ENCODE measurements around the gene SPTBN2. TPM values are rescaled to one million over a fixed set of nuclear protein-coding genes. Genes with fewer than 3 reads are reported as not detected.
A peak's percentile ranks its signal among the peaks of the same experiment; 100 is the strongest.
"Not testable (repeated sequence)": the region's sequence is repeated elsewhere in the genome, so short reads cannot be mapped to it uniquely, and the experiment has no call there.

Gene SPTBN2
- total and polyA plus RNA-seq, 2 experiments from 2014 or later, result 0.22 TPM; not detected in 1

GRCh38 chr11:66728038-66728692, 851 bp downstream of the SPTBN2 start:
- Histone ChIP-seq H3K4me3 (peak overlapping the region; percentile 62), H3F3A (ENCODE audit: insufficient read depth) (no peaks in the 10 kb centered on the region), H3K9ac (no peak overlapping the region), H3K9me2 (ENCODE audit: insufficient read depth) (no peaks in the 10 kb centered on the region), H3K9me3 (ENCODE audit: low read depth) (no peaks in the 10 kb centered on the region), H3K36me3 (ENCODE audit: low read depth) (no peaks in the 10 kb centered on the region), H3K79me2 (ENCODE audit: insufficient read depth) (no peaks in the 10 kb centered on the region), H3K27me3 (replicated peaks; ENCODE audit: insufficient read depth) (peaks cover 80% of the 10 kb centered on the region), H3K4me2 (ENCODE audit: unreplicated experiment) (peak overlapping the region; percentile 49), H3K27ac (no peak overlapping the region), H2AFZ (peak overlapping the region; percentile 59), H4K20me1 (ENCODE audit: insufficient read depth) (no peaks in the 10 kb centered on the region), H3K4me1 (ENCODE audit: insufficient read depth) (no peaks in the 10 kb centered on the region)
- in situ Hi-C loops (cut with MboI), result no loop called here
- peak; percentile 26 for DNase-seq
- no peak for TF ChIP-seq EZH2phosphoT487 (IDR thresholded peaks at IDR 0.05; ENCODE audit: insufficient read depth, low read depth)
- TF ChIP-seq EZH2 (IDR thresholded peaks at IDR 0.05; ENCODE audit: insufficient read depth, poor library complexity, severe bottlenecking), result no peak
- 1 to 20% methylated on average over 2 to 29 of the region's 114 CpGs for WGBS, 2 experiments (ENCODE audit: low coverage in 1 of 2, low lambda C conversion rate in 2 of 2, missing lambda C conversion rate in 2 of 2)

GRCh38 chr11:66727282-66728037, 1.6 kb downstream of the SPTBN2 start:
- in situ Hi-C loops (cut with MboI), result no loop called here
- peak overlapping the region; percentile 62 for H3K4me3 ChIP-seq
- 3 to 6% methylated on average over 37 to 67 of the region's 70 CpGs for WGBS, 2 experiments (ENCODE audit: low coverage in 1 of 2, low lambda C conversion rate in 2 of 2, missing lambda C conversion rate in 2 of 2)
- no peaks in the 10 kb centered on the region for H4K20me1 ChIP-seq (ENCODE audit: insufficient read depth)
- H3K27ac ChIP-seq, result no peak overlapping the region
- no peaks in the 10 kb centered on the region for H3K9me3 ChIP-seq (ENCODE audit: low read depth)
- H3K36me3 ChIP-seq (ENCODE audit: low read depth), result no peaks in the 10 kb centered on the region
- no peak overlapping the region for H3K9ac ChIP-seq
- no peaks in the 10 kb centered on the region for H3K9me2 ChIP-seq (ENCODE audit: insufficient read depth)
- peaks cover 77% of the 10 kb centered on the region for H3K27me3 ChIP-seq (replicated peaks; ENCODE audit: insufficient read depth)
- no peaks in the 10 kb centered on the region for H3F3A ChIP-seq (ENCODE audit: insufficient read depth)
- peak overlapping the region; percentile 63 for H2AFZ ChIP-seq
- no peaks in the 10 kb centered on the region for H3K79me2 ChIP-seq (ENCODE audit: insufficient read depth)
- peak overlapping the region; percentile 49 for H3K4me2 ChIP-seq (ENCODE audit: unreplicated experiment)
- H3K4me1 ChIP-seq (ENCODE audit: insufficient read depth), result no peaks in the 10 kb centered on the region
- TF ChIP-seq EZH2 (IDR thresholded peaks at IDR 0.05; ENCODE audit: insufficient read depth, poor library complexity, severe bottlenecking) (peak; percentile 97), EZH2phosphoT487 (IDR thresholded peaks at IDR 0.05; ENCODE audit: insufficient read depth, low read depth) (peak; percentile 83; the same call in 1 of the 2 replicates)
- peak; percentile 44 for DNase-seq

DNA sequence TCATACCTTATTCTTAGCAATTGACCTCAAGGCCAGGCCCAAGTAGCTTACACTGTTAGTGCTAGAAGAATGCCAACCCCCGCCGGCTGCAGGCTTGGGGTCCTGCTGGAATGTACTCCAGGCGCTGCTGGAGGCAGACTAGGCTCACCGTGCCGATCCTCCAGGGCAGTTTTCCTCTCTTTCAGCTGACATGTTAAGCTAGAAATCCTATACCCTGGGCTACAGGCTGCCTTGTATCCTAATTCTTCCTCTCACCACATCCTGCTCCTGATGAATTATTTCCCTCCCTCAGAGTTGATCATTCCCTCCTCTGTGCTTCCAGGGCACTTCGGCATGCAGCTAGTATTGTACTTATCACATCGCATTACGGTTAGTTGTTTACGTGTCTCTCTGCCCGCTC, 3.4 kb downstream of the SPTBN2 start:
- in situ Hi-C loops (cut with MboI), result no loop called here
- DNase-seq, result no peak
- no peak overlapping the region for H3K4me2 ChIP-seq (ENCODE audit: unreplicated experiment)
- no peaks in the 10 kb centered on the region for H3K4me1 ChIP-seq (ENCODE audit: insufficient read depth)
- no peaks in the 10 kb centered on the region for H4K20me1 ChIP-seq (ENCODE audit: insufficient read depth)
- peaks cover 62% of the 10 kb centered on the region for H3K27me3 ChIP-seq (replicated peaks; ENCODE audit: insufficient read depth)
- no peaks in the 10 kb centered on the region for H3F3A ChIP-seq (ENCODE audit: insufficient read depth)
- TF ChIP-seq EZH2 (IDR thresholded peaks at IDR 0.05; ENCODE audit: insufficient read depth, poor library complexity, severe bottlenecking), result no peak
- no peak for TF ChIP-seq EZH2phosphoT487 (IDR thresholded peaks at IDR 0.05; ENCODE audit: insufficient read depth, low read depth)
- H3K36me3 ChIP-seq (ENCODE audit: low read depth), result no peaks in the 10 kb centered on the region
- no peak overlapping the region for H2AFZ ChIP-seq
- no peak overlapping the region for H3K27ac ChIP-seq
- no peak overlapping the region for H3K4me3 ChIP-seq
- H3K9me3 ChIP-seq (ENCODE audit: low read depth), result no peaks in the 10 kb centered on the region
- no peaks in the 10 kb centered on the region for H3K9me2 ChIP-seq (ENCODE audit: insufficient read depth)
- 56 to 57% methylated on average over 10 of the region's 10 CpGs for WGBS, 2 experiments (ENCODE audit: low coverage in 1 of 2, low lambda C conversion rate in 2 of 2, missing lambda C conversion rate in 2 of 2)
- H3K9ac ChIP-seq, result no peak overlapping the region
- H3K79me2 ChIP-seq (ENCODE audit: insufficient read depth), result no peaks in the 10 kb centered on the region

DNA sequence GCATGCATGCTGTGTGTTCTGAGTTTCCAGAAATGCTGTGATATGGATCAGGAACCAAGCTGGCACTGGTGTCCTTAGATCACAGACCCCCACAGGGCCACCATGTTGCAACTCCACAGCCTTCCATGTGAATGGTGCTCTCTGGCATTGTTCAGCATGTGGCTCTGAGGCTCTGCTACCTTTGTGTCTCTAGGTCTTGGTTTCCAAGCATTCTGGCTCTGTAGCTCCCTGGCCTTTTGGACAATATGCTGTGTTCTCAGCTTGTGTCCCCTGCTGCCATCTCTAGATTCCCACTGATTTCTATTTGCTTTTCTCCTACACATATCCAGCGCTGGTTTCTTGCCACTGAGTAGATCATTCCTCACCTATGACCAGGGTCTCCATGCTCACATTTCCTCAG, 3.9 kb downstream of the SPTBN2 start:
- H2AFZ ChIP-seq, result no peak overlapping the region
- whole genome bisulfite sequencing, 2 experiments (ENCODE audit: low coverage in 1 of 2, low lambda C conversion rate in 2 of 2, missing lambda C conversion rate in 2 of 2), result 87 to 92% methylated on average over 1 of the region's 1 CpG
- H3K9me3 ChIP-seq (ENCODE audit: low read depth), result no peaks in the 10 kb centered on the region
- H3K9ac ChIP-seq, result no peak overlapping the region
- H3K9me2 ChIP-seq (ENCODE audit: insufficient read depth), result no peaks in the 10 kb centered on the region
- no peaks in the 10 kb centered on the region for H3K36me3 ChIP-seq (ENCODE audit: low read depth)
- no peaks in the 10 kb centered on the region for H3K4me1 ChIP-seq (ENCODE audit: insufficient read depth)
- no peaks in the 10 kb centered on the region for H3F3A ChIP-seq (ENCODE audit: insufficient read depth)
- H4K20me1 ChIP-seq (ENCODE audit: insufficient read depth), result no peaks in the 10 kb centered on the region
- H3K4me3 ChIP-seq, result no peak overlapping the region
- H3K27ac ChIP-seq, result no peak overlapping the region
- no peaks in the 10 kb centered on the region for H3K79me2 ChIP-seq (ENCODE audit: insufficient read depth)
- no peak overlapping the region for H3K4me2 ChIP-seq (ENCODE audit: unreplicated experiment)
- TF ChIP-seq EZH2phosphoT487 (IDR thresholded peaks at IDR 0.05; ENCODE audit: insufficient read depth, low read depth), result no peak
- H3K27me3 ChIP-seq (replicated peaks; ENCODE audit: insufficient read depth), result peaks cover 57% of the 10 kb centered on the region
- no peak for DNase-seq
- in situ Hi-C loops (cut with MboI), result no loop called here

DNA sequence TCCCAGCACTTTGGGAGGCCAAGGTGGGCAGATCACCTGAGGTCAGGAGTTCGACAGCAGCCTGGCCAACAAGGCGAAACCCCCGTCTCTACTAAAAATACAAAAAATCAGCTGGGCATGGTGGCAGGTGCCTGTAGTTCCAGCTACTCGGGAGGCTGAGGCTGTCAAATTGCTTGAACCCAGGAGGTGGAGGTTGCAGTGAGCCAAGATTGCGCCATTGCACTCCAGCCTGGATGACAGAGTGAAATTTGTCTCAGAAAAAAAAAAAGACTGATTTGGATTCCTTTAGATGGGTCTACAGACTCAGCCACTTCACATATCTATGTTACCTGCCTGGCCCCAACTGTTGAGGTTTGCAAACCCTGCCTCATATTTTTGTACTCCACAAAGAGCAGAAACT, 4.8 kb downstream of the SPTBN2 start:
- H4K20me1 ChIP-seq (ENCODE audit: insufficient read depth); DNase-seq; H3K36me3 ChIP-seq (ENCODE audit: low read depth); H2AFZ ChIP-seq; H3K79me2 ChIP-seq (ENCODE audit: insufficient read depth); H3K27ac ChIP-seq; H3K4me2 ChIP-seq (ENCODE audit: unreplicated experiment); H3K4me3 ChIP-seq; H3K4me1 ChIP-seq (ENCODE audit: insufficient read depth); H3F3A ChIP-seq (ENCODE audit: insufficient read depth); H3K9me3 ChIP-seq (ENCODE audit: low read depth); H3K9ac ChIP-seq; H3K9me2 ChIP-seq (ENCODE audit: insufficient read depth); in situ Hi-C loops (cut with MboI): not testable (repeated sequence)
- peaks cover 48% of the 10 kb centered on the region for H3K27me3 ChIP-seq (replicated peaks; ENCODE audit: insufficient read depth)
- 76 to 92% methylated on average over 5 of the region's 5 CpGs for WGBS, 2 experiments (ENCODE audit: low coverage in 1 of 2, low lambda C conversion rate in 2 of 2, missing lambda C conversion rate in 2 of 2)
